Activated naive CD8-positive, alpha-beta T cell treated with anti-CD3 and anti-CD28 coated beads, Interleukin-2, amount 50 U/mL, for 16 hours (primary cell): Measurements from ENCODE around the gene RAB5B.
"Not testable (repeated sequence)": the region's sequence is repeated elsewhere in the genome, so short reads cannot be mapped to it uniquely, and the experiment has no call there.

Experiments
- DNase-seq: peaks from one replicate; pipeline ENCODE4 v3.0.0-alpha.2; 2020; ENCODE audit warnings: low read depth, low spot score

RAB5B gene

GRCh38 chr12:55982319-55982936 lies 8.6 kb downstream of the RAB5B start:
- no peak for DNase-seq

- DNase-seq, result no peak
Observed at GRCh38 chr12:55983232-55983842, 9.5 kb downstream of the RAB5B start.

GRCh38 chr12:55984861-55985260 lies 11.0 kb downstream of the RAB5B start:
- DNase-seq, result no peak

GRCh38 chr12:55985341-55985740 lies 11.5 kb downstream of the RAB5B start:
- DNase-seq, result no peak

GRCh38 chr12:55985976-55986375 lies 12.1 kb downstream of the RAB5B start:
- not testable (repeated sequence) for DNase-seq

- DNase-seq, result no peak
Observed at GRCh38 chr12:55991110-55991509, 17.2 kb downstream of the RAB5B start.

GRCh38 chr12:55993230-55993853 lies 19.5 kb downstream of the RAB5B start:
- no peak for DNase-seq

- DNase-seq, result no peak
Observed at GRCh38 chr12:55995366-55995765, 21.5 kb downstream of the RAB5B start.

GRCh38 chr12:55996201-55996714 lies 22.4 kb downstream of the RAB5B start:
- DNase-seq, result peak; percentile 51

GRCh38 chr12:55996715-55997534 lies 23.0 kb downstream of the RAB5B start, which contains the start of gene SUOX:
TSS of gene SUOX (plus strand) at chr12:55997276. CDS start at chr12:56002222, 4,946 bp downstream.
- no peak for DNase-seq

GRCh38 chr12:55997535-55997859 lies 23.6 kb downstream of the RAB5B start:
- no peak for DNase-seq

- not testable (repeated sequence) for DNase-seq
Observed at GRCh38 chr12:55999522-55999921, 25.6 kb downstream of the RAB5B start.

- not testable (repeated sequence) for DNase-seq
Observed at GRCh38 chr12:55999999-56000540, 26.2 kb downstream of the RAB5B start.

GRCh38 chr12:56001487-56002100 lies 27.7 kb downstream of the RAB5B start:
- no peak for DNase-seq

GRCh38 chr12:56003376-56003775 lies 29.5 kb downstream of the RAB5B start:
- DNase-seq, result not testable (repeated sequence)

- no peak for DNase-seq
Observed at GRCh38 chr12:56004211-56004610, 30.3 kb downstream of the RAB5B start.

GRCh38 chr12:56007564-56008559 lies 34.0 kb downstream of the RAB5B start:
- DNase-seq, result peak; percentile 32

- no peak for DNase-seq
Observed at GRCh38 chr12:56010111-56010570, 36.3 kb downstream of the RAB5B start.

- no peak for DNase-seq
Observed at GRCh38 chr12:56011509-56012090, 37.7 kb downstream of the RAB5B start.

GRCh38 chr12:56013482-56013881 lies 39.6 kb downstream of the RAB5B start:
- DNase-seq, result no peak
